Ascending aorta (tissue), 2 donors: ENCODE results near the gene BIVM. TPM values are rescaled to one million over a fixed set of nuclear protein-coding genes. Genes with fewer than 3 reads are reported as not detected.
A peak's percentile ranks its signal among the peaks of the same experiment; 100 is the strongest.

ENCODE experiments used
- DNase-seq, 2 donors: peaks; one replicate each; pipeline ENCODE4 v3.0.0-alpha.2; 2019; ENCODE audit warnings: low spot score in 2 of 2
- H3K27ac ChIP-seq, 2 donors: fragments of 200-600 bp; sonication (generic); one replicate each; pipeline ENCODE4 v1.5.1; 2016 to 2017; ENCODE audit warnings: mild to moderate bottlenecking in 1 of 2
- H3K27me3 ChIP-seq: fragments of 200-600 bp; sonication (generic); one replicate; pipeline ENCODE4 v1.5.1; 2017
- H3K36me3 ChIP-seq, 2 donors: fragments of 200-600 bp; sonication (generic); one replicate each; pipeline ENCODE4 v1.5.1; 2016
- H3K4me1 ChIP-seq, 2 donors: fragments of 200-600 bp; sonication (generic); one replicate each; pipeline ENCODE4 v1.5.1; 2016 to 2017; ENCODE audit warnings: mild to moderate bottlenecking in 1 of 2
- H3K4me3 ChIP-seq, 2 donors: fragments of 200-600 bp; sonication (generic); one replicate each; pipeline ENCODE4 v1.5.1; 2016 to 2017; ENCODE audit warnings: mild to moderate bottlenecking in 1 of 2
- H3K9me3 ChIP-seq, 2 donors: fragments of 200-600 bp; sonication (generic); one replicate each; pipeline ENCODE4 v1.5.1; 2016
- CTCF ChIP-seq, 3 experiments: fragments of 200-600 bp in 2 of 3; fragments of 450-650 bp in 1 of 3; sonication (generic) in 2 of 3; IDR thresholded peaks; one replicate each; pipeline ENCODE4 v1.5.1; 2016 to 2019; ENCODE audit warnings: antibody characterized with exemption in 3 of 3, mild to moderate bottlenecking in 1 of 3, moderate library complexity in 1 of 3
- intact Hi-C: fragments of 100-400 bp; cut with DNase I; formaldehyde crosslinking; loops from one replicate; pipeline ENCODE4 v1.15.1; 2023
- total RNA-seq: library from RNA; depleted of rRNA; stranded (reverse); fragments of >200 nt; gene quantifications from one replicate; pipeline ENCODE4 v1.1.0, GENCODE V29; 2016

Gene BIVM
- total RNA-seq, 1 donor from 2014 or later = 19.1 TPM

GRCh38 chr13:102869948-102870676 lies 71.2 kb downstream of the BIVM start:
- Histone ChIP-seq H3K36me3 (peaks cover 43 to 73% of the 10 kb centered on the region in 2 donors), H3K27ac (no peak overlapping the region), H3K4me3 (no peak overlapping the region), H3K27me3 (no peaks in the 10 kb centered on the region), H3K9me3 (no peaks in the 10 kb centered on the region), H3K4me1 (peaks cover 0 to 3% of the 10 kb centered on the region in 2 donors)
- DNase-seq = no peak
- intact Hi-C loops = no loop called here
- no peak for TF ChIP-seq CTCF (IDR thresholded peaks at IDR 0.05)

- no peaks in the 10 kb centered on the region for H3K9me3 ChIP-seq
- no peak for DNase-seq
- peaks cover 43 to 73% of the 10 kb centered on the region in 2 donors for H3K36me3 ChIP-seq
- intact Hi-C loops = no loop called here
- H3K4me3 ChIP-seq = no peak overlapping the region
- H3K4me1 ChIP-seq = peaks cover 0 to 3% of the 10 kb centered on the region in 2 donors
- H3K27ac ChIP-seq = no peak overlapping the region
- TF ChIP-seq CTCF (IDR thresholded peaks at IDR 0.05) = peak in 2 of 3 experiments; percentile 67 to 71
- H3K27me3 ChIP-seq = no peaks in the 10 kb centered on the region
These were observed 71.9 kb downstream of the BIVM start for GRCh38 chr13:102870677-102871415.

GRCh38 chr13:102872131-102872530 lies 73.2 kb downstream of the BIVM start:
- intact Hi-C loops = no loop called here
- H3K27me3 ChIP-seq = no peaks in the 10 kb centered on the region
- H3K9me3 ChIP-seq = no peaks in the 10 kb centered on the region
- no peak overlapping the region for H3K27ac ChIP-seq
- no peak overlapping the region for H3K4me3 ChIP-seq
- H3K4me1 ChIP-seq = peaks cover 0 to 3% of the 10 kb centered on the region in 2 donors
- H3K36me3 ChIP-seq = peaks cover 38 to 73% of the 10 kb centered on the region in 2 donors
- TF ChIP-seq CTCF (IDR thresholded peaks at IDR 0.05) = no peak
- DNase-seq = no peak

GRCh38 chr13:102872531-102872930 lies 73.6 kb downstream of the BIVM start:
- Histone ChIP-seq H3K9me3 (no peaks in the 10 kb centered on the region), H3K4me1 (peaks cover 0 to 3% of the 10 kb centered on the region in 2 donors), H3K27ac (no peak overlapping the region), H3K36me3 (peaks cover 38 to 73% of the 10 kb centered on the region in 2 donors), H3K4me3 (no peak overlapping the region), H3K27me3 (no peaks in the 10 kb centered on the region)
- no peak for TF ChIP-seq CTCF (IDR thresholded peaks at IDR 0.05)
- no peak for DNase-seq
- intact Hi-C loops = no loop called here

GRCh38 chr13:102873653-102874052 lies 74.7 kb downstream of the BIVM start:
- intact Hi-C loops = no loop called here
- Histone ChIP-seq H3K27ac (no peak overlapping the region), H3K27me3 (no peaks in the 10 kb centered on the region), H3K9me3 (no peaks in the 10 kb centered on the region), H3K36me3 (peaks cover 36 to 63% of the 10 kb centered on the region in 2 donors), H3K4me1 (peaks cover 0 to 3% of the 10 kb centered on the region in 2 donors), H3K4me3 (no peak overlapping the region)
- no peak for TF ChIP-seq CTCF (IDR thresholded peaks at IDR 0.05)
- DNase-seq = no peak
